PC-9 (cell line): ENCODE measurements around the gene KRTAP4-2. TPM values are rescaled to one million over a fixed set of nuclear protein-coding genes. Genes with fewer than 3 reads are reported as not detected.
"Not testable (repeated sequence)": the region's sequence is repeated elsewhere in the genome, so short reads cannot be mapped to it uniquely, and the experiment has no call there.

Experiments used
- Bru-seq: library from RNA; stranded (reverse); fragments of 400-500 nt; gene quantifications from one replicate; lab custom pipeline; 2021; lab: Mats Ljungman, UMichigan
- BruChase-seq, 2 experiments: library from RNA; stranded (reverse); fragments of 400-500 nt; gene quantifications; one replicate each; lab custom pipeline; 2021; lab: Mats Ljungman, UMichigan
- BruUV-seq: library from RNA; stranded (reverse); fragments of 400-500 nt; replicated peaks from 2 replicates; lab custom pipeline; 2021; lab: Mats Ljungman, UMichigan
- CTCF ChIA-PET: fragments of 300-600 bp; sonication (Branson Sonifier 250); formaldehyde crosslinking; loops from one replicate; lab custom pipeline; 2022; ENCODE audit warnings: antibody characterized with exemption; lab: Charles Lee
- POLR2A ChIA-PET: fragments of 300-600 bp; sonication (Branson Sonifier 250); formaldehyde crosslinking; loops from one replicate; lab custom pipeline; 2022; ENCODE audit warnings: antibody characterized with exemption; ENCODE audit not compliant: unreplicated experiment; lab: Charles Lee
- DNase-seq, 2 experiments: peaks; one replicate each; pipeline versions ENCODE4 v3.0.0 to v3.0.0-alpha.2; 2015 to 2022; ENCODE audit warnings: mixed read lengths in 1 of 2
- H2AFZ ChIP-seq: fragments of 200-600 bp; sonication (generic); 2 replicates; pipeline ENCODE4 v1.8.1; 2017; ENCODE audit warnings: antibody characterized with exemption
- H3F3A ChIP-seq: fragments of 200-600 bp; sonication (generic); 2 replicates; pipeline ENCODE4 v1.8.1; 2017; ENCODE audit warnings: antibody characterized with exemption, mild to moderate bottlenecking, low read depth; ENCODE audit not compliant: insufficient read depth
- H3K27ac ChIP-seq: fragments of 200-600 bp; sonication (generic); 2 replicates; pipeline ENCODE4 v1.6.1; 2016; ENCODE audit warnings: mixed run types
- H3K27me3 ChIP-seq: fragments of 200-600 bp; sonication (generic); 2 replicates; pipeline ENCODE4 v1.6.1; 2016; ENCODE audit warnings: low read depth, mixed run types; ENCODE audit not compliant: insufficient read depth
- H3K36me3 ChIP-seq: fragments of 200-600 bp; sonication (generic); 2 replicates; pipeline ENCODE4 v1.6.1; 2016; ENCODE audit warnings: low read depth, mixed run types
- H3K4me1 ChIP-seq: fragments of 200-600 bp; sonication (generic); replicated peaks from 2 replicates; pipeline ENCODE4 v1.6.1; 2016; ENCODE audit warnings: mixed run types; ENCODE audit not compliant: insufficient read depth
- H3K4me2 ChIP-seq: fragments of 200-600 bp; sonication (generic); 2 replicates; pipeline ENCODE4 v1.6.1; 2017; ENCODE audit warnings: mixed run types
- H3K4me3 ChIP-seq: fragments of 200-600 bp; sonication (generic); 2 replicates; pipeline ENCODE4 v1.6.1; 2016; ENCODE audit warnings: mixed run types
- H3K79me2 ChIP-seq: fragments of 200-600 bp; sonication (generic); 2 replicates; pipeline ENCODE4 v1.6.1; 2017; ENCODE audit warnings: low read depth, mixed run types
- H3K9me2 ChIP-seq: fragments of 200-600 bp; sonication (generic); 2 replicates; pipeline ENCODE4 v1.8.1; 2017; ENCODE audit warnings: mild to moderate bottlenecking; ENCODE audit not compliant: insufficient read depth
- H3K9me3 ChIP-seq: fragments of 200-600 bp; sonication (generic); 2 replicates; pipeline ENCODE4 v1.8.1; 2016; ENCODE audit warnings: low read depth; ENCODE audit not compliant: insufficient read depth
- H4K20me1 ChIP-seq: fragments of 200-600 bp; sonication (generic); 2 replicates; pipeline ENCODE4 v1.8.1; 2017; ENCODE audit not compliant: insufficient read depth
- EZH2 ChIP-seq: fragments of 200-600 bp; sonication (generic); IDR thresholded peaks from 2 replicates; pipeline ENCODE4 v1.8.0; 2017; ENCODE audit warnings: antibody characterized with exemption, low read depth
- intact Hi-C: fragments of 100-400 bp; cut with micrococcal nuclease; formaldehyde crosslinking; loops from one replicate; pipeline ENCODE4 v1.10.0; 2022; ENCODE audit not compliant: unreplicated experiment
- long read RNA-seq: library from polyadenylated mRNA; stranded (forward); transcript quantifications from one replicate; pipeline ENCODE4 v2.0.0, GENCODE V29; 2022
- total RNA-seq: library from RNA; stranded (reverse); gene quantifications from 2 replicates; pipeline ENCODE4 v1.2.3, GENCODE V29; 2021
- TF ChIP-seq, protein P1 (sequence below): fragments of 200-600 bp; sonication (generic); conservative IDR thresholded peaks from 2 replicates; pipeline ENCODE4 v1.6.1; 2017; ENCODE audit warnings: mixed run types, antibody characterized with exemption, mild to moderate bottlenecking, moderate library complexity

Gene KRTAP4-2
- total RNA-seq: not detected in 2 replicates
- not detected for Bru-seq, nascent RNA
- BruChase-seq, experiment 1, labeled RNA remaining after a 2-hour chase: not detected
- not detected for BruChase-seq, experiment 2, labeled RNA remaining after a 6-hour chase
- long read RNA-seq: 0 reads

DNA sequence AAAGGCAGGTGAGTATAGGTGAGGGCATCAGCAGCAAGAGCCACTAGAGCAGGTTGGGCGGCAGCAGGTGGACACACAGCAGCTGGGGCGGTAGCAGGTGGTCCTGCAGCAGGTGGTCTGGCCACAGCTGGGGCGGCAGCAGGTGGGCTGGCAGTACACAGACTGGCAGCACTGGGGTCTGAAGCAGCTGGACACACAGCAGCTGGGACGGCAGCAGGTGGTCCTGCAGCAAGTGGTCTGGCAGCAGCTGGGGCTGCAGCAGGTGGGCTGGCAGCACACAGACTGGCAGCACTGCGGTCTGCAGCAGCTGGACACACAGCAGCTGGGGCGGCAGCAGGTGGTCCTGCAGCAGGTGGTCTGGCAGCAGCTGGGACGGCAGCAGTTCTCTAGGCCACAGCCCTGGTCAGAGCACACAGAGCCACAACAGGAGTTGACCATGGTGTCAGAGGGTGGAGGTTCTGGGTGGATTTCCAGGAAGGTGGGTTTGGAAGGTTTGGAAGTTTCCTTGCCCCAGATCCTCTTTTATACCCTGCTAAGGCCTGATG lies at the start of gene KRTAP4-2:
Gene KRTAP4-2 (minus strand): TSS at position 495 of the 545 bp plus-strand sequence. CDS start 57 bp downstream, at position 438.
- no peak within 1 kb of the TSS for H2AFZ ChIP-seq
- POLR2A ChIA-PET: interaction anchor here (0.7 kb wide), 1 partner anchor 154 kb away, joined by 3 read pairs; no protein-coding TSS in a partner anchor

DNA sequence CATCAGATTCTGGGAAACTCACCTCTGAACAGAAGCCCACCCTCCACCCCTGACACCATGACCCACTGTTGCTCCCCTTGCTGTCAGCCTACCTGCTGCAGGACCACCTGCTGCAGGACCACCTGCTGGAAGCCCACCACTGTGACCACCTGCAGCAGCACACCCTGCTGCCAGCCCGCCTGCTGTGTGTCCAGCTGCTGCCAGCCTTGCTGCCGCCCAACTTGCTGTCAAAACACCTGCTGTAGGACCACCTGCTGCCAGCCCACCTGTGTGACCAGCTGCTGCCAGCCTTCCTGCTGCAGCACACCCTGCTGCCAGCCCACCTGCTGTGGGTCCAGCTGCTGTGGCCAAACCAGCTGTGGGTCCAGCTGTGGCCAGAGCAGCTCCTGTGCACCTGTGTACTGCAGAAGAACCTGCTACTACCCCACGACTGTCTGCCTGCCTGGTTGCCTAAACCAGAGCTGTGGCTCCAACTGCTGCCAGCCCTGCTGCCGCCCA lies 48.6 kb upstream of the KRTAP4-2 start, which contains the start of gene KRTAP9-2:
Gene KRTAP9-2 (plus strand): TSS at position 51 of the 498 bp plus-strand sequence. CDS start 7 bp downstream, at position 58.
- H3K9me2 ChIP-seq, H3K36me3 ChIP-seq, CTCF ChIA-PET, H3K79me2 ChIP-seq, H3K27me3 ChIP-seq, H3K27ac ChIP-seq, intact Hi-C loops, POLR2A ChIA-PET, H3K4me1 ChIP-seq, H3K9me3 ChIP-seq, H3F3A ChIP-seq, H3K4me3 ChIP-seq, H4K20me1 ChIP-seq, H2AFZ ChIP-seq, BruUV-seq, H3K4me2 ChIP-seq, DNase-seq: not testable (repeated sequence)

More for the DNA sequence above, at the start of gene KRTAP4-2:
- H3K4me3 ChIP-seq: no peak within 1 kb of the TSS
- no peaks in the 10 kb centered on the region for H3K27me3 ChIP-seq
- DNase-seq: no peak
- intact Hi-C loops: no loop called here
- H3F3A ChIP-seq: no peaks in the 10 kb centered on the region
- TF ChIP-seq, protein P1, sequence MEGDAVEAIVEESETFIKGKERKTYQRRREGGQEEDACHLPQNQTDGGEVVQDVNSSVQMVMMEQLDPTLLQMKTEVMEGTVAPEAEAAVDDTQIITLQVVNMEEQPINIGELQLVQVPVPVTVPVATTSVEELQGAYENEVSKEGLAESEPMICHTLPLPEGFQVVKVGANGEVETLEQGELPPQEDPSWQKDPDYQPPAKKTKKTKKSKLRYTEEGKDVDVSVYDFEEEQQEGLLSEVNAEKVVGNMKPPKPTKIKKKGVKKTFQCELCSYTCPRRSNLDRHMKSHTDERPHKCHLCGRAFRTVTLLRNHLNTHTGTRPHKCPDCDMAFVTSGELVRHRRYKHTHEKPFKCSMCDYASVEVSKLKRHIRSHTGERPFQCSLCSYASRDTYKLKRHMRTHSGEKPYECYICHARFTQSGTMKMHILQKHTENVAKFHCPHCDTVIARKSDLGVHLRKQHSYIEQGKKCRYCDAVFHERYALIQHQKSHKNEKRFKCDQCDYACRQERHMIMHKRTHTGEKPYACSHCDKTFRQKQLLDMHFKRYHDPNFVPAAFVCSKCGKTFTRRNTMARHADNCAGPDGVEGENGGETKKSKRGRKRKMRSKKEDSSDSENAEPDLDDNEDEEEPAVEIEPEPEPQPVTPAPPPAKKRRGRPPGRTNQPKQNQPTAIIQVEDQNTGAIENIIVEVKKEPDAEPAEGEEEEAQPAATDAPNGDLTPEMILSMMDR: no peak
- TF ChIP-seq EZH2: no peak
- H3K4me1 ChIP-seq: no peaks in the 10 kb centered on the region
- no peaks in the 10 kb centered on the region for H4K20me1 ChIP-seq
- no peaks in the 10 kb centered on the region for H3K36me3 ChIP-seq
- H3K79me2 ChIP-seq: no peaks in the 10 kb centered on the region
- no TSS peak for BruUV-seq
- H3K27ac ChIP-seq: no peak within 1 kb of the TSS
- H3K9me2 ChIP-seq: no peaks in the 10 kb centered on the region
- CTCF ChIA-PET: no interaction called here
- no peak within 1 kb of the TSS for H3K4me2 ChIP-seq
- no peaks in the 10 kb centered on the region for H3K9me3 ChIP-seq

DNA sequence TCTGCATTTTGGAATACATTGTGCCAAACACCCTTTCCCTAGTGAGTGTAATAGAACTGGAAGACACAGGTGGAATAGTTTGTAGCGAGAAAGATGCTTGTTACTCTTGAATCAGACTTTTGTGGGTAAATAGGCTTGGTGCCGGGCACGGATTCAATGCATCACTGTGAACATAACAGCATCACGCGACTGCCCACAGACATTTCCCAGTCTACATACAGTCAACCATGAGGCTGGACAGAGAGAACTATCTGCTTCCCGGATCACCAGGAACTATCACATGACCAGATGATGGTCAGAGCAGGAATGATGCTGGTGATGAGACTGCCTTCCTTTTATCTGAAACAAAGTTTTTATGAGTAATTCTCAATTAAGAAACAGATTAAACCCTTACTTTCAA lies 48.0 kb upstream of the KRTAP4-2 start:
- TF ChIP-seq EZH2: no peak
- TF ChIP-seq, protein P1: no peak
- no peak overlapping the region for H3K4me3 ChIP-seq
- no peak for DNase-seq

More for the DNA sequence above, 48.0 kb upstream of the KRTAP4-2 start:
- Histone ChIP-seq H3K9me2 (no peaks in the 10 kb centered on the region; the same call in 1 of the 2 replicates), H3F3A (no peaks in the 10 kb centered on the region), H3K4me2 (no peak overlapping the region), H3K27me3 (no peaks in the 10 kb centered on the region), H3K9me3 (no peaks in the 10 kb centered on the region), H3K79me2 (no peaks in the 10 kb centered on the region), H3K27ac (no peak overlapping the region), H3K36me3 (no peaks in the 10 kb centered on the region), H2AFZ (no peak overlapping the region), H3K4me1 (no peaks in the 10 kb centered on the region), H4K20me1 (no peaks in the 10 kb centered on the region)
- POLR2A ChIA-PET: no interaction called here
- BruUV-seq: no TSS peak
- CTCF ChIA-PET: no interaction called here
- intact Hi-C loops: no loop called here
